GM23338 (cell line): ENCODE data around the gene WDSUB1.

Source experiments
- CREB1 ChIP-seq: fragments of 250-450 bp; sonication (Bioruptor Pico); IDR thresholded peaks from 2 replicates; pipeline ENCODE4 v1.5.0; 2020; ENCODE audit warnings: low read depth, mild to moderate bottlenecking, moderate library complexity
- TF ChIP-seq, protein P1 (sequence below), 2 experiments: fragments of 200-600 bp in 1 of 2; sonication (generic) in 1 of 2; conservative IDR thresholded peaks; 2 replicates each; pipeline versions ENCODE4 v1.5.1 to v1.6.1; 2016 to 2017; ENCODE audit warnings: antibody characterized with exemption in 2 of 2, low read depth in 2 of 2, mild to moderate bottlenecking in 2 of 2, moderate library complexity in 1 of 2

DNA sequence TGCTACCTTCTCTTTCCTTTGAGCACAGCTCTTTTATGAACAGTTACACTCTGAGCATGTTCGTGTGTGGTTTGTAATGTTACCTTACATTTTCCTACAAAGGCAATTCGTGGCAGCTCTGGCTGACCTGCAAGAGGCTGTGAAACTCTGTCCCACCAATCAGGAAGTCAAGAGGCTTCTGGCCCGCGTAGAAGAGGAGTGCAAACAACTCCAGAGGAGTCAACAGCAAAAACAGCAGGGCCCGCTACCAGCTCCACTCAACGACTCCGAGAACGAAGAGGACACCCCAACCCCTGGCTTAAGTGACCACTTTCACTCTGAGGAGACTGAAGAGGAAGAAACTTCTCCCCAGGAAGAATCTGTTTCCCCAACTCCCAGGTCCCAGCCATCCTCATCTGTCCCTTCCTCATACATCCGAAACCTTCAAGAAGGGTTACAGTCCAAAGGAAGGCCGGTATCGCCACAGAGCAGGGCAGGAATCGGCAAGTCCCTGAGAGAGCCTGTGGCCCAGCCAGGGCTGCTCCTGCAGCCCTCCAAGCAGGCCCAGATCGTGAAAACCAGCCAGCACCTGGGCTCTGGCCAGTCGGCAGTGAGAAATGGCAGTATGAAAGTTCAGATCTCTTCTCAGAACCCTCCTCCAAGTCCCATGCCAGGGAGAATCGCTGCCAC lies 56.9 kb downstream of the WDSUB1 start:
- TF ChIP-seq, protein P1, sequence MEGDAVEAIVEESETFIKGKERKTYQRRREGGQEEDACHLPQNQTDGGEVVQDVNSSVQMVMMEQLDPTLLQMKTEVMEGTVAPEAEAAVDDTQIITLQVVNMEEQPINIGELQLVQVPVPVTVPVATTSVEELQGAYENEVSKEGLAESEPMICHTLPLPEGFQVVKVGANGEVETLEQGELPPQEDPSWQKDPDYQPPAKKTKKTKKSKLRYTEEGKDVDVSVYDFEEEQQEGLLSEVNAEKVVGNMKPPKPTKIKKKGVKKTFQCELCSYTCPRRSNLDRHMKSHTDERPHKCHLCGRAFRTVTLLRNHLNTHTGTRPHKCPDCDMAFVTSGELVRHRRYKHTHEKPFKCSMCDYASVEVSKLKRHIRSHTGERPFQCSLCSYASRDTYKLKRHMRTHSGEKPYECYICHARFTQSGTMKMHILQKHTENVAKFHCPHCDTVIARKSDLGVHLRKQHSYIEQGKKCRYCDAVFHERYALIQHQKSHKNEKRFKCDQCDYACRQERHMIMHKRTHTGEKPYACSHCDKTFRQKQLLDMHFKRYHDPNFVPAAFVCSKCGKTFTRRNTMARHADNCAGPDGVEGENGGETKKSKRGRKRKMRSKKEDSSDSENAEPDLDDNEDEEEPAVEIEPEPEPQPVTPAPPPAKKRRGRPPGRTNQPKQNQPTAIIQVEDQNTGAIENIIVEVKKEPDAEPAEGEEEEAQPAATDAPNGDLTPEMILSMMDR (conservative IDR thresholded peaks at IDR 0.05; ENCODE audit: low read depth in 2 of 2), result no peak
- TF ChIP-seq CREB1 (CRISPR knock-in tag), result no peak
